H9 (cell line): ENCODE data around the gene CRABP2. TPM values are rescaled to one million over a fixed set of nuclear protein-coding genes. Genes with fewer than 3 reads are reported as not detected.

ENCODE experiments used
- DNase-seq: peaks from one replicate; pipeline ENCODE4 v3.0.0-alpha.2; 2017
- H2AFZ ChIP-seq: one replicate; pipeline ENCODE4 v1.6.1; 2013; ENCODE audit warnings: mild to moderate bottlenecking, low read length, control low read depth, moderate library complexity
- H2AK5ac ChIP-seq: 2 replicates; pipeline ENCODE4 v1.6.1; 2013; ENCODE audit warnings: low read length, control low read depth, mixed read lengths; ENCODE audit not compliant: insufficient read length
- H2BK120ac ChIP-seq: one replicate; pipeline ENCODE4 v1.6.1; 2013; ENCODE audit warnings: low read depth, mild to moderate bottlenecking, low read length, control low read depth, inconsistent platforms; ENCODE audit not compliant: poor library complexity, severe bottlenecking
- H2BK12ac ChIP-seq: 2 replicates; pipeline ENCODE4 v1.6.1; 2013; ENCODE audit warnings: low read length, control low read depth, mixed read lengths, low read depth; ENCODE audit not compliant: insufficient read length
- H2BK15ac ChIP-seq: 2 replicates; pipeline ENCODE4 v1.6.1; 2013; ENCODE audit warnings: low read depth, low read length, control low read depth
- H2BK20ac ChIP-seq: one replicate; pipeline ENCODE4 v1.6.1; 2013; ENCODE audit warnings: low read depth, mild to moderate bottlenecking, low read length, control low read depth, inconsistent platforms; ENCODE audit not compliant: poor library complexity, severe bottlenecking
- H2BK5ac ChIP-seq: 2 replicates; pipeline ENCODE4 v1.6.1; 2013; ENCODE audit warnings: low read length, control low read depth, mixed read lengths; ENCODE audit not compliant: insufficient read length
- H3K14ac ChIP-seq: 2 replicates; pipeline ENCODE4 v1.6.1; 2013; ENCODE audit warnings: low read length, control low read depth; ENCODE audit not compliant: insufficient read depth
- H3K18ac ChIP-seq: 2 replicates; pipeline ENCODE4 v1.6.1; 2013; ENCODE audit warnings: low read depth, mild to moderate bottlenecking, mixed read lengths, low read length, control low read depth; ENCODE audit not compliant: insufficient read length
- H3K23ac ChIP-seq: 2 replicates; pipeline ENCODE4 v1.6.1; 2013; ENCODE audit warnings: low read length, control low read depth, mixed read lengths, low read depth; ENCODE audit not compliant: insufficient read length
- H3K23me2 ChIP-seq: 2 replicates; pipeline ENCODE4 v1.6.1; 2013; ENCODE audit warnings: low read depth, mild to moderate bottlenecking, mixed read lengths, low read length, control low read depth; ENCODE audit not compliant: insufficient read length, poor library complexity, severe bottlenecking
- H3K27ac ChIP-seq: 2 replicates; pipeline ENCODE4 v1.5.1; 2013; ENCODE audit warnings: low read length, control low read depth, mixed read lengths, low read depth; ENCODE audit not compliant: insufficient read length
- H3K27me3 ChIP-seq: 2 replicates; pipeline ENCODE4 v1.6.1; 2013; ENCODE audit warnings: low read length, control low read depth, inconsistent platforms; ENCODE audit not compliant: insufficient read depth
- H3K4ac ChIP-seq: 2 replicates; pipeline ENCODE4 v1.6.1; 2013; ENCODE audit warnings: low read depth, mild to moderate bottlenecking, control low read depth, inconsistent platforms, low read length, moderate library complexity
- H3K4me1 ChIP-seq: 2 replicates; pipeline ENCODE4 v1.6.1; 2013; ENCODE audit warnings: low read length, control low read depth, inconsistent platforms; ENCODE audit not compliant: insufficient read depth
- H3K4me2 ChIP-seq: 2 replicates; pipeline ENCODE4 v1.6.1; 2013; ENCODE audit warnings: low read length, control low read depth, mixed read lengths; ENCODE audit not compliant: insufficient read length, insufficient read depth
- H3K56ac ChIP-seq: 2 replicates; pipeline ENCODE4 v1.6.1; 2013; ENCODE audit warnings: low read depth, mild to moderate bottlenecking, mixed read lengths, low read length, control low read depth; ENCODE audit not compliant: insufficient read length
- H3K79me1 ChIP-seq: 2 replicates; pipeline ENCODE4 v1.6.1; 2013; ENCODE audit warnings: low read depth, mild to moderate bottlenecking, moderate library complexity, low read length, control low read depth, inconsistent platforms; ENCODE audit not compliant: insufficient read depth, poor library complexity, severe bottlenecking
- H3K79me2 ChIP-seq: 2 replicates; pipeline ENCODE4 v1.6.1; 2013; ENCODE audit warnings: low read length, control low read depth, inconsistent platforms; ENCODE audit not compliant: insufficient read depth
- H3K9ac ChIP-seq: 2 replicates; pipeline ENCODE4 v1.6.1; 2013; ENCODE audit warnings: low read length, control low read depth, mixed read lengths; ENCODE audit not compliant: insufficient read length; ENCODE audit errors: extremely low read depth
- H3K9me3 ChIP-seq: one replicate; pipeline ENCODE4 v1.6.1; 2013; ENCODE audit warnings: low read depth, low read length, inconsistent platforms; ENCODE audit not compliant: control insufficient read depth
- H3T11ph ChIP-seq: one replicate; pipeline ENCODE4 v1.6.1; 2013; ENCODE audit warnings: mild to moderate bottlenecking, low read length, control low read depth, inconsistent platforms
- H4K20me1 ChIP-seq: one replicate; pipeline ENCODE4 v1.6.1; 2013; ENCODE audit not compliant: control insufficient read depth, insufficient read length, insufficient read depth
- H4K5ac ChIP-seq: 2 replicates; pipeline ENCODE4 v1.6.1; 2013; ENCODE audit warnings: low read depth, mild to moderate bottlenecking, mixed read lengths, low read length, control low read depth; ENCODE audit not compliant: insufficient read length
- H4K8ac ChIP-seq: replicated peaks from 2 replicates; pipeline ENCODE4 v1.6.1; 2013; ENCODE audit warnings: low read length, control low read depth, mixed read lengths, low read depth; ENCODE audit not compliant: insufficient read length
- H4K91ac ChIP-seq: 2 replicates; pipeline ENCODE4 v1.6.1; 2013; ENCODE audit warnings: low read depth, mild to moderate bottlenecking, moderate library complexity, mixed read lengths, low read length, control low read depth; ENCODE audit not compliant: insufficient read length
- H3K27ac Mint-ChIP-seq, 3 experiments: 2 replicates in 2 of 3; 3 replicates in 1 of 3; pipeline ENCODE4 v1.8.0; 2020 to 2021; ENCODE audit warnings: mixed read lengths in 3 of 3, mild to moderate bottlenecking in 1 of 3, moderate library complexity in 1 of 3
- H3K27me3 Mint-ChIP-seq: 2 replicates; pipeline ENCODE4 v1.8.0; 2021; ENCODE audit warnings: low read depth, mild to moderate bottlenecking, moderate library complexity, mixed read lengths
- H3K36me3 Mint-ChIP-seq, 3 experiments: 2 replicates in 2 of 3; 3 replicates in 1 of 3; pipeline ENCODE4 v1.8.0; 2020 to 2021; ENCODE audit warnings: low read depth in 3 of 3, mixed read lengths in 3 of 3; ENCODE audit not compliant: insufficient read depth in 1 of 3
- H3K4me1 Mint-ChIP-seq, 2 experiments: 2 replicates each; pipeline ENCODE4 v1.8.0; 2020; ENCODE audit warnings: mixed read lengths in 2 of 2
- H3K4me3 Mint-ChIP-seq, 2 experiments: 2 replicates in 1 of 2; 3 replicates in 1 of 2; pipeline ENCODE4 v1.8.0; 2020 to 2021; ENCODE audit warnings: mild to moderate bottlenecking in 2 of 2, mixed read lengths in 2 of 2, moderate library complexity in 1 of 2
- H3K9me3 Mint-ChIP-seq, 2 experiments: 2 replicates in 1 of 2; 3 replicates in 1 of 2; pipeline ENCODE4 v1.8.0; 2020; ENCODE audit warnings: mild to moderate bottlenecking in 2 of 2, mixed read lengths in 2 of 2, moderate library complexity in 1 of 2
- CTCF ChIP-seq: fragments of 200-600 bp; sonication (generic); conservative IDR thresholded peaks from 3 replicates; pipeline ENCODE4 v1.8.0; 2021; ENCODE audit warnings: antibody characterized with exemption, mild to moderate bottlenecking
- WGBS: extraction: QIAGEN DNeasy Blood & Tissue Kit; methylation state at CpG from one replicate; pipeline ENCODE4 v1.1.7; 2013; ENCODE audit warnings: missing lambda C conversion rate, low lambda C conversion rate, mixed read lengths; ENCODE audit not compliant: insufficient read length; ENCODE audit errors: extremely low coverage; 5-methylcytosine and 5-hydroxymethylcytosine counted together
- total RNA-seq: library from RNA; stranded (reverse); gene quantifications from 2 replicates; pipeline ENCODE4 v1.2.1, GENCODE V29; 2021

Gene CRABP2
- total RNA-seq, 1 experiment from 2014 or later = 184 TPM

- no peak for TF ChIP-seq CTCF
- Histone ChIP-seq H3K9ac (no peak overlapping the region), H2BK20ac (no peak overlapping the region), H2BK5ac (no peak overlapping the region), H4K20me1 (no peaks in the 10 kb centered on the region), H2AFZ (no peak overlapping the region), H3K23me2 (peaks cover 39% of the 10 kb centered on the region), H2BK15ac (no peak overlapping the region), H3K23ac (no peak overlapping the region), H3K18ac (peak overlapping the region; percentile 56), H3K4me1 (peaks cover 17% of the 10 kb centered on the region; the same call in 1 of the 2 replicates), H2BK120ac (no peak overlapping the region), H2BK12ac (peak overlapping the region; percentile 25), H3K79me1 (no peaks in the 10 kb centered on the region), H3K4me2 (peak overlapping the region; percentile 83), H3K27me3 (peaks cover 3% of the 10 kb centered on the region; the same call in 1 of the 2 replicates), H3K79me2 (no peaks in the 10 kb centered on the region), H3T11ph (no peak overlapping the region), H3K56ac (no peak overlapping the region), H3K14ac (peak overlapping the region; percentile 45; the same call in 1 of the 2 replicates), H3K27ac (no peak overlapping the region), H4K91ac (no peak overlapping the region), H4K5ac (no peak overlapping the region), H4K8ac (no peak overlapping the region), H2AK5ac (no peak overlapping the region), H3K4ac (no peak overlapping the region), H3K9me3 (no peaks in the 10 kb centered on the region)
- Mint-ChIP-seq H3K27me3 (peaks cover 29% of the 10 kb centered on the region), H3K4me3 (peak overlapping the region; percentile 74 to 91), H3K4me1 (peaks cover 77 to 80% of the 10 kb centered on the region in 2 experiments), H3K27ac (peak overlapping the region; percentile 94 to 99 (median 97)), H3K9me3 (no peaks in the 10 kb centered on the region; a peak in 1 of 5 replicates), H3K36me3 (peaks cover 2 to 7% (median 5%) of the 10 kb centered on the region in 3 experiments; a peak in 6 of 7 replicates)
- DNase-seq = peak; percentile 74
- WGBS = no CpG with 5 or more reads among the region's 8 CpGs
Measured at GRCh38 chr1:156707417-156708217, 2.2 kb upstream of the CRABP2 start.
